ENCODE measurements around the gene GDPD5.

GDPD5 gene

GRCh38 chr11:75478783-75479596, 46.8 kb downstream of the GDPD5 start:
- no peaks in the 10 kb centered on the region for H3K9me2 ChIP-seq (replicated peaks; ENCODE audit: control insufficient read depth, low read length)
- H3F3A ChIP-seq (ENCODE audit: control insufficient read depth, insufficient read depth) = no peaks in the 10 kb centered on the region
- H3K36me3 ChIP-seq (ENCODE audit: control insufficient read depth, low read length) = no peaks in the 10 kb centered on the region
- no peaks in the 10 kb centered on the region for H3K27me3 ChIP-seq (ENCODE audit: control insufficient read depth, low read length)
- no peak overlapping the region for H3K4me2 ChIP-seq (ENCODE audit: low read length)
- peaks cover 35% of the 10 kb centered on the region for H3K4me1 ChIP-seq (ENCODE audit: control insufficient read depth, low read length)
- TF ChIP-seq CTCF (IDR thresholded peaks at IDR 0.05; ENCODE audit: low read depth, low read length, poor library complexity, severe bottlenecking) (no peak), EZH2phosphoT487 (IDR thresholded peaks at IDR 0.05; ENCODE audit: borderline replicate concordance, low read length) (no peak)
- H3K27ac ChIP-seq (ENCODE audit: low read depth, low read length) = no peak overlapping the region
- no peak overlapping the region for H3K4me3 ChIP-seq (ENCODE audit: low read length)
- no peaks in the 10 kb centered on the region for H3K79me2 ChIP-seq (ENCODE audit: control insufficient read depth, low read length)
- no peaks in the 10 kb centered on the region for H3K9me3 ChIP-seq (ENCODE audit: control insufficient read depth, insufficient read depth, low read length)
- no peaks in the 10 kb centered on the region for H4K20me1 ChIP-seq (ENCODE audit: control insufficient read depth, insufficient read depth, low read depth, low read length)

GRCh38 chr11:75477614-75477935, 48.2 kb downstream of the GDPD5 start:
- Histone ChIP-seq H3K9me3 (ENCODE audit: control insufficient read depth, insufficient read depth, low read length) (no peaks in the 10 kb centered on the region), H3K36me3 (ENCODE audit: control insufficient read depth, low read length) (no peaks in the 10 kb centered on the region), H3K27me3 (ENCODE audit: control insufficient read depth, low read length) (no peaks in the 10 kb centered on the region), H3K27ac (ENCODE audit: low read depth, low read length) (no peak overlapping the region), H3K9me2 (replicated peaks; ENCODE audit: control insufficient read depth, low read length) (no peaks in the 10 kb centered on the region), H3K4me2 (ENCODE audit: low read length) (no peak overlapping the region), H3F3A (ENCODE audit: control insufficient read depth, insufficient read depth) (no peaks in the 10 kb centered on the region), H3K4me3 (ENCODE audit: low read length) (no peak overlapping the region), H3K79me2 (ENCODE audit: control insufficient read depth, low read length) (no peaks in the 10 kb centered on the region), H4K20me1 (ENCODE audit: control insufficient read depth, insufficient read depth, low read depth, low read length) (no peaks in the 10 kb centered on the region), H3K4me1 (ENCODE audit: control insufficient read depth, low read length) (peaks cover 38% of the 10 kb centered on the region)
- TF ChIP-seq EZH2phosphoT487 (IDR thresholded peaks at IDR 0.05; ENCODE audit: borderline replicate concordance, low read length) (no peak), CTCF (IDR thresholded peaks at IDR 0.05; ENCODE audit: low read depth, low read length, poor library complexity, severe bottlenecking) (no peak)

- no peaks in the 10 kb centered on the region for H4K20me1 ChIP-seq (ENCODE audit: control insufficient read depth, insufficient read depth, low read depth, low read length)
- H3K9me3 ChIP-seq (ENCODE audit: control insufficient read depth, insufficient read depth, low read length) = no peaks in the 10 kb centered on the region
- H3K36me3 ChIP-seq (ENCODE audit: control insufficient read depth, low read length) = no peaks in the 10 kb centered on the region
- no peaks in the 10 kb centered on the region for H3K9me2 ChIP-seq (replicated peaks; ENCODE audit: control insufficient read depth, low read length)
- peaks cover 38% of the 10 kb centered on the region for H3K4me1 ChIP-seq (ENCODE audit: control insufficient read depth, low read length)
- H3F3A ChIP-seq (ENCODE audit: control insufficient read depth, insufficient read depth) = no peaks in the 10 kb centered on the region
- H3K4me2 ChIP-seq (ENCODE audit: low read length) = no peak overlapping the region
- no peak overlapping the region for H3K27ac ChIP-seq (ENCODE audit: low read depth, low read length)
- no peak overlapping the region for H3K4me3 ChIP-seq (ENCODE audit: low read length)
- TF ChIP-seq CTCF (IDR thresholded peaks at IDR 0.05; ENCODE audit: low read depth, low read length, poor library complexity, severe bottlenecking) (no peak), EZH2phosphoT487 (IDR thresholded peaks at IDR 0.05; ENCODE audit: borderline replicate concordance, low read length) (no peak)
- H3K79me2 ChIP-seq (ENCODE audit: control insufficient read depth, low read length) = no peaks in the 10 kb centered on the region
- H3K27me3 ChIP-seq (ENCODE audit: control insufficient read depth, low read length) = no peaks in the 10 kb centered on the region
Measured at GRCh38 chr11:75476739-75477613, 48.8 kb downstream of the GDPD5 start.

Data from DOHH2 (cell line).